K562 (cell line): Measurements from ENCODE around the gene KLK2. TPM values are rescaled to one million over a fixed set of nuclear protein-coding genes. Genes with fewer than 3 reads are reported as not detected.

Experiments
- ATAC-seq: fragments of 200-7000 bp; cut with Tn5 transposase; 3 replicates; pipeline ENCODE4 v1.9.1; 2020; ENCODE audit warnings: moderate library complexity
- BruUV-seq: library from RNA; stranded (reverse); fragments of 400-500 nt; replicated peaks from 2 replicates; lab custom pipeline; 2021; lab: Mats Ljungman, UMichigan
- CTCF ChIA-PET: fragments of 300-600 bp; formaldehyde crosslinking; extraction: SDS; loops from one replicate; lab custom pipeline; 2021; ENCODE audit warnings: low intra/inter-chr PET ratio; lab: Yijun Ruan, JAX
- POLR2A ChIA-PET: fragments of 300-600, 350-650 bp; sonication (Branson Sonifier 250); formaldehyde crosslinking; extraction: SDS; loops from one replicate; lab custom pipeline; 2021; ENCODE audit warnings: antibody characterized with exemption, inconsistent platforms; lab: Yijun Ruan, JAX
- DNase-seq, 4 experiments: peaks; one replicate each; pipeline versions ENCODE4 v3.0.0 to v3.0.0-alpha.2; 2011 to 2018; ENCODE audit warnings: low spot score in 3 of 4, mixed read lengths in 3 of 4; ENCODE audit errors: extremely low read depth in 1 of 4
- FAIRE-seq: peaks from 2 replicates; lab custom pipeline; 2011; peaks lifted over from hg19 to GRCh38; lab: Jason Lieb, UNC
- H2AFZ ChIP-seq: 2 replicates; pipeline ENCODE4 v1.6.0; 2011; ENCODE audit warnings: low read depth, low read length, control low read depth, inconsistent platforms
- H3K27ac ChIP-seq: fragments of 200-600 bp; 3 replicates; pipeline ENCODE4 v1.8.0; 2011; ENCODE audit warnings: low read depth, mild to moderate bottlenecking, control low read depth, inconsistent platforms, low read length, moderate library complexity, mixed read lengths; ENCODE audit errors: extremely low read depth
- H3K27me3 ChIP-seq, 2 experiments: fragments of 300-600 bp in 1 of 2; 2 replicates in 1 of 2; 3 replicates in 1 of 2; pipeline versions ENCODE4 v1.6.0 to v1.8.0; 2011; ENCODE audit warnings: inconsistent platforms in 2 of 2, low read length in 2 of 2, mild to moderate bottlenecking in 1 of 2, mixed read lengths in 1 of 2, moderate library complexity in 1 of 2; ENCODE audit not compliant: control insufficient read depth in 2 of 2, insufficient read depth in 2 of 2
- H3K36me3 ChIP-seq: fragments of 300-600 bp; 3 replicates; pipeline ENCODE4 v1.8.0; 2011; ENCODE audit warnings: mild to moderate bottlenecking, low read length, inconsistent platforms; ENCODE audit not compliant: control insufficient read depth, insufficient read depth
- H3K4me1 ChIP-seq, 2 experiments: fragments of 200-600 bp in 1 of 2; replicated peaks in 1 of 2; 2 replicates in 1 of 2; 3 replicates in 1 of 2; pipeline versions ENCODE4 v1.5.1 to v1.8.0; 2011; ENCODE audit warnings: inconsistent platforms in 2 of 2, low read length in 2 of 2, mild to moderate bottlenecking in 1 of 2, mixed read lengths in 1 of 2, moderate library complexity in 1 of 2; ENCODE audit not compliant: control insufficient read depth in 2 of 2, insufficient read depth in 2 of 2
- H3K4me2 ChIP-seq: 2 replicates; pipeline ENCODE4 v1.6.1; 2011; ENCODE audit warnings: low read length, control low read depth, inconsistent platforms, mixed read lengths; ENCODE audit not compliant: insufficient read depth
- H3K4me3 ChIP-seq: fragments of 200-600 bp; sonication (generic), shearing (Covaris generic); 2 replicates; pipeline ENCODE4 v1.5.1; 2016; ENCODE audit warnings: control low read depth, inconsistent platforms
- H3K79me2 ChIP-seq: fragments of 200-600 bp; 3 replicates; pipeline ENCODE4 v1.8.0; 2011; ENCODE audit warnings: low read length, inconsistent platforms; ENCODE audit not compliant: control insufficient read depth, insufficient read depth
- H3K9ac ChIP-seq, 2 experiments: 2 replicates each; pipeline versions ENCODE4 v1.6.0 to v1.6.1; 2011; ENCODE audit warnings: low read depth in 2 of 2, low read length in 2 of 2, control low read depth in 1 of 2, inconsistent platforms in 1 of 2, mild to moderate bottlenecking in 1 of 2, mixed read lengths in 1 of 2; ENCODE audit not compliant: insufficient read depth in 1 of 2
- H3K9me1 ChIP-seq: one replicate; pipeline ENCODE4 v1.6.0; 2011; ENCODE audit warnings: inconsistent platforms, mild to moderate bottlenecking, low read length, moderate library complexity; ENCODE audit not compliant: control insufficient read depth, insufficient read depth
- H3K9me3 ChIP-seq: replicated peaks from 2 replicates; pipeline ENCODE4 v1.5.1; 2011; ENCODE audit warnings: low read depth, low read length, inconsistent platforms; ENCODE audit not compliant: control insufficient read depth, insufficient read depth
- H4K20me1 ChIP-seq: replicated peaks from 2 replicates; pipeline ENCODE4 v1.6.1; 2011; ENCODE audit warnings: low read length, inconsistent platforms, mixed read lengths; ENCODE audit not compliant: control insufficient read depth, insufficient read depth
- KAT8 ChIP-seq: fragments of 450-650 bp; IDR thresholded peaks from 2 replicates; pipeline ENCODE4 v1.6.1; 2016; ENCODE audit warnings: low read depth, mild to moderate bottlenecking
- MXD1 ChIP-seq: fragments of 250-450 bp; sonication (Bioruptor Pico); IDR thresholded peaks from 2 replicates; pipeline ENCODE4 v1.8.0; 2021; ENCODE audit warnings: borderline replicate concordance, mild to moderate bottlenecking, moderate library complexity; ENCODE audit not compliant: poor library complexity, severe bottlenecking
- PKNOX1 ChIP-seq: fragments of 450-650 bp; IDR thresholded peaks from 2 replicates; pipeline ENCODE4 v1.6.1; 2016
- ZNF3 ChIP-seq: fragments of 250-450 bp; sonication (Bioruptor Pico); IDR thresholded peaks from 2 replicates; pipeline ENCODE4 v1.5.0; 2021; ENCODE audit warnings: mild to moderate bottlenecking, moderate library complexity
- ZNF707 ChIP-seq: fragments of 250-450 bp; sonication (Bioruptor Pico); conservative IDR thresholded peaks from 2 replicates; pipeline ENCODE4 v1.8.0; 2022; ENCODE audit warnings: inconsistent platforms, mild to moderate bottlenecking, moderate library complexity
- WGBS: fragments of 100-300 bp; shearing (Covaris generic); methylation state at CpG from one replicate; pipeline ENCODE4 v1.1.6; 2016; ENCODE audit warnings: low coverage, mixed read lengths; ENCODE audit not compliant: insufficient coverage; ENCODE audit errors: missing lambda C conversion rate; 5-methylcytosine and 5-hydroxymethylcytosine counted together
- in situ Hi-C: fragments of 300-500 bp; cut with MboI; formaldehyde crosslinking; loops from 4 replicates; pipeline ENCODE4 v1.15.0; 2018; ENCODE audit warnings: inconsistent platforms, mixed read lengths
- intact Hi-C: fragments of 100-400 bp; cut with micrococcal nuclease; formaldehyde crosslinking; loops from 2 replicates; pipeline ENCODE4 v1.14.2; 2022
- polyA plus RNA-seq, 8 experiments: library from polyadenylated mRNA; depleted of rRNA in 4 of 8; stranded (reverse) in 5 of 8; unstranded in 3 of 8; fragments of >200 nt; fragmentation: Nextera tagmentation in 2 of 8; fragmentation: Illumina TruSeq in 1 of 8; extraction: Ambion mirVana in 2 of 8; extraction: Trizol in 1 of 8; gene quantifications; 2 replicates each; pipeline versions ENCODE4 v1.2.1 to v1.2.3, GENCODE V29; 2011 to 2014; ENCODE audit warnings: inconsistent platforms in 1 of 8, missing spikeins in 1 of 8
- total RNA-seq, 7 experiments: library from RNA; depleted of rRNA in 6 of 7; stranded (reverse); fragments of >200 nt in 6 of 7; fragmentation: Illumina TruSeq in 2 of 7; extraction: Trizol in 2 of 7; gene quantifications; 2 replicates each; pipeline versions ENCODE4 v1.2.1 to v1.2.3, GENCODE V29; 2011 to 2021; ENCODE audit warnings: low replicate concordance in 1 of 7
- TF ChIP-seq, protein P1 (sequence below): sonication (generic); formaldehyde crosslinking; IDR thresholded peaks from 2 replicates; pipeline ENCODE4 v1.9.0; 2022; ENCODE audit warnings: mild to moderate bottlenecking, missing genetic modification reagents
- TF ChIP-seq, protein P2 (sequence below), 3 experiments: fragments of 200-800 bp in 1 of 3; fragments of 250-450 bp in 1 of 3; fragments of 450-650 bp in 1 of 3; sonication (Bioruptor Pico) in 1 of 3; sonication (Bioruptor generic) in 1 of 3; formaldehyde crosslinking in 1 of 3; IDR thresholded peaks; 2 replicates each; pipeline versions ENCODE4 v1.6.1 to v1.8.0; 2016 to 2022; ENCODE audit warnings: mild to moderate bottlenecking in 2 of 3, missing genetic modification characterization in 2 of 3, missing compliant biosample characterization in 1 of 3, moderate library complexity in 1 of 3
- TF ChIP-seq, protein P3 (sequence below): sonication (generic); formaldehyde crosslinking; IDR thresholded peaks from 2 replicates; pipeline ENCODE4 v1.8.0; 2022; ENCODE audit warnings: missing genetic modification reagents, mild to moderate bottlenecking, moderate library complexity, borderline replicate concordance

KLK2 gene
- total and polyA plus RNA-seq, 9 of the 15 experiments (the other 6 are each of a cell fraction or from before 2014, with no cell fraction given), result 0.11 to 0.47 (median 0.23) TPM; not detected in 1

GRCh38 chr19:50829801-50830200 is 43.4 kb upstream of the KLK2 start:
- POLR2A ChIA-PET, result interaction anchor here (0.7 to 2.2 kb wide), 3 partner anchors 9 to 26 kb away, joined by 3 to 13 read pairs (median 3); no protein-coding TSS in a partner anchor
- WGBS, result 25% methylated on average over 5 of the region's 5 CpGs
- H3K27ac ChIP-seq, result no peak overlapping the region
- CTCF ChIA-PET, result no interaction called here
- H3K4me2 ChIP-seq, result no peak overlapping the region
- in situ Hi-C loops (no loop called here), intact Hi-C loops (no loop called here)
- peaks cover 4 to 14% of the 10 kb centered on the region in 2 experiments; a peak in 4 of 5 replicates for H3K4me1 ChIP-seq
- no peaks in the 10 kb centered on the region for H3K9me3 ChIP-seq
- H3K36me3 ChIP-seq, result no peaks in the 10 kb centered on the region
- H3K79me2 ChIP-seq, result no peaks in the 10 kb centered on the region
- TF ChIP-seq PKNOX1 (no peak), KAT8 (no peak), ZNF3 (no peak), ZNF707 (CRISPR knock-in tag) (no peak), MXD1 (CRISPR knock-in tag) (no peak)
- TF ChIP-seq, protein P1, sequence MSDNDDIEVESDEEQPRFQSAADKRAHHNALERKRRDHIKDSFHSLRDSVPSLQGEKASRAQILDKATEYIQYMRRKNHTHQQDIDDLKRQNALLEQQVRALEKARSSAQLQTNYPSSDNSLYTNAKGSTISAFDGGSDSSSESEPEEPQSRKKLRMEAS (CRISPR knock-in tag), result no peak
- TF ChIP-seq, protein P2, sequence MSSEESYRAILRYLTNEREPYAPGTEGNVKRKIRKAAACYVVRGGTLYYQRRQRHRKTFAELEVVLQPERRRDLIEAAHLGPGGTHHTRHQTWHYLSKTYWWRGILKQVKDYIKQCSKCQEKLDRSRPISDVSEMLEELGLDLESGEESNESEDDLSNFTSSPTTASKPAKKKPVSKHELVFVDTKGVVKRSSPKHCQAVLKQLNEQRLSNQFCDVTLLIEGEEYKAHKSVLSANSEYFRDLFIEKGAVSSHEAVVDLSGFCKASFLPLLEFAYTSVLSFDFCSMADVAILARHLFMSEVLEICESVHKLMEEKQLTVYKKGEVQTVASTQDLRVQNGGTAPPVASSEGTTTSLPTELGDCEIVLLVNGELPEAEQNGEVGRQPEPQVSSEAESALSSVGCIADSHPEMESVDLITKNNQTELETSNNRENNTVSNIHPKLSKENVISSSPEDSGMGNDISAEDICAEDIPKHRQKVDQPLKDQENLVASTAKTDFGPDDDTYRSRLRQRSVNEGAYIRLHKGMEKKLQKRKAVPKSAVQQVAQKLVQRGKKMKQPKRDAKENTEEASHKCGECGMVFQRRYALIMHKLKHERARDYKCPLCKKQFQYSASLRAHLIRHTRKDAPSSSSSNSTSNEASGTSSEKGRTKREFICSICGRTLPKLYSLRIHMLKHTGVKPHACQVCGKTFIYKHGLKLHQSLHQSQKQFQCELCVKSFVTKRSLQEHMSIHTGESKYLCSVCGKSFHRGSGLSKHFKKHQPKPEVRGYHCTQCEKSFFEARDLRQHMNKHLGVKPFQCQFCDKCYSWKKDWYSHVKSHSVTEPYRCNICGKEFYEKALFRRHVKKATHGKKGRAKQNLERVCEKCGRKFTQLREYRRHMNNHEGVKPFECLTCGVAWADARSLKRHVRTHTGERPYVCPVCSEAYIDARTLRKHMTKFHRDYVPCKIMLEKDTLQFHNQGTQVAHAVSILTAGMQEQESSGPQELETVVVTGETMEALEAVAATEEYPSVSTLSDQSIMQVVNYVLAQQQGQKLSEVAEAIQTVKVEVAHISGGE (CRISPR knock-in tag; IDR thresholded peaks at IDR 0.05), result no peak
- TF ChIP-seq, protein P3, sequence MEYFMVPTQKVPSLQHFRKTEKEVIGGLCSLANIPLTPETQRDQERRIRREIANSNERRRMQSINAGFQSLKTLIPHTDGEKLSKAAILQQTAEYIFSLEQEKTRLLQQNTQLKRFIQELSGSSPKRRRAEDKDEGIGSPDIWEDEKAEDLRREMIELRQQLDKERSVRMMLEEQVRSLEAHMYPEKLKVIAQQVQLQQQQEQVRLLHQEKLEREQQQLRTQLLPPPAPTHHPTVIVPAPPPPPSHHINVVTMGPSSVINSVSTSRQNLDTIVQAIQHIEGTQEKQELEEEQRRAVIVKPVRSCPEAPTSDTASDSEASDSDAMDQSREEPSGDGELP (CRISPR knock-in tag), result peak; percentile 10; the same call in 1 of the 2 replicates
- no peak for DNase-seq
- no peaks in the 10 kb centered on the region; the same call in 1 of the 2 replicates for H4K20me1 ChIP-seq
- no peak for FAIRE-seq
- H3K9me1 ChIP-seq, result no peaks in the 10 kb centered on the region
- no peak overlapping the region for H3K9ac ChIP-seq
- BruUV-seq, result no TSS peak
- no peak overlapping the region for H2AFZ ChIP-seq
- H3K27me3 ChIP-seq, result peaks cover 0 to 20% of the 10 kb centered on the region in 2 experiments; a peak in 3 of 5 replicates
- ATAC-seq, result no peak
- no peak overlapping the region for H3K4me3 ChIP-seq
